ENCODE measurements around the gene GNA12.

DNA sequence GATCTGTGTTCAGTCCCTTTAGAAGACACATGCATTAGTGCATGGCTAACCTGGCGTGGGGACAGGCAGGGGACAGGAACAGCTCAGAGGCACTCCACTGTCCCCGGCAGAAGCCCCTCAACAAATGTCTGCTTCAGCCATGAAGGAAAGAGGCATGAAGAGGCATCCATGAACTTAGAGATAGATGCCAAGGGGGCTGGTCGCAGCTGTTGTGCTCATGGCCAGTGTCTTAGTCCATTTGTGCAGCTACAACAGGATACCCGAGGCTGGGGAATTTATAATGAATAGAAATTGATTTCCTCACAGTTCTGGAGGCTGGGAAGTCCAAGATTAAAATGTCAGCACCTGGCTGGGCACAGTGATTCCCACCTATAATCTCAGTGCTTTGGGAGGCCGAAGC is 14.5 kb upstream of the GNA12 start:
- no peak for TF ChIP-seq CTCF (IDR thresholded peaks at IDR 0.05)
- no peak for TF ChIP-seq POLR2A (IDR thresholded peaks at IDR 0.05)
